Psoas muscle (tissue), 8 donors: ENCODE data around the gene MAP1S. TPM values are rescaled to one million over a fixed set of nuclear protein-coding genes. Genes with fewer than 3 reads are reported as not detected.

Experiments used
- ATAC-seq, 4 donors: fragments of 200-7000 bp; cut with Tn5 transposase; one replicate each; pipeline ENCODE4 v1.9.1; 2020; ENCODE audit warnings: moderate library complexity in 3 of 4, mild to moderate bottlenecking in 2 of 4
- DNase-seq, 2 donors: peaks; one replicate each; pipeline ENCODE4 v3.0.0-alpha.2; 2020
- H3K27ac ChIP-seq: fragments of 200-600 bp; one replicate; pipeline ENCODE4 v1.8.0; 2022
- H3K27me3 ChIP-seq, 3 donors: fragments of 200-600 bp in 1 of 3; one replicate each; pipeline versions ENCODE4 v1.6.1 to v1.8.0; 2013 to 2022; ENCODE audit warnings: low read length in 2 of 3, mild to moderate bottlenecking in 2 of 3, moderate library complexity in 1 of 3; ENCODE audit not compliant: insufficient read depth in 3 of 3
- H3K36me3 ChIP-seq, 2 donors: fragments of 200-600 bp in 1 of 2; one replicate each; pipeline versions ENCODE4 v1.6.1 to v1.8.0; 2013 to 2022; ENCODE audit warnings: low read depth in 1 of 2, mild to moderate bottlenecking in 1 of 2, moderate library complexity in 1 of 2; ENCODE audit not compliant: insufficient read depth in 1 of 2
- H3K4me1 ChIP-seq: fragments of 200-600 bp; one replicate; pipeline ENCODE4 v1.8.0; 2022
- H3K4me3 ChIP-seq: fragments of 200-600 bp; one replicate; pipeline ENCODE4 v1.8.0; 2022; ENCODE audit warnings: mild to moderate bottlenecking
- H3K9me3 ChIP-seq: fragments of 200-600 bp; one replicate; pipeline ENCODE4 v1.8.0; 2022
- WGBS, 3 donors: extraction: QIAGEN DNeasy Blood & Tissue Kit; methylation state at CpG; one replicate each; pipeline versions ENCODE4 v1.1.6 to v1.1.7; 2013; 5-methylcytosine and 5-hydroxymethylcytosine counted together
- intact Hi-C, 2 donors: fragments of 100-400 bp; cut with DNase I; formaldehyde crosslinking; loops; one replicate each; pipeline versions ENCODE4 v1.11.0 to v1.14.2; 2022
- polyA plus RNA-seq, 3 donors: library from polyadenylated mRNA; stranded (reverse); fragments of 200-250 nt; gene quantifications; one replicate each; pipeline ENCODE4 v1.2.3, GENCODE V29; 2013
- total RNA-seq, 4 donors: library from RNA; stranded (reverse); fragmentation: NEBNext Ultra II Directional in 2 of 4; extraction: Animal tissue kit (Norgen Biotek cat#: 25700) in 2 of 4; gene quantifications; one replicate each; pipeline versions ENCODE4 v1.2.1 to v1.2.4, GENCODE V29; 2021 to 2023
- TF ChIP-seq, protein P1 (sequence below): fragments of 200-600 bp; IDR thresholded peaks from one replicate; pipeline ENCODE4 v1.8.0; 2022; ENCODE audit warnings: antibody characterized with exemption
- donor health status: healthy with polysubstance abuse.
- donor health status: DM: no; HTN: no; CAD: no; lungs with moderate emphysema.
- donor health status: Bipolar disorder and iron deficiency.
- donor health status: healthy.
- donor health status: DM: yes; HTN: yes; CAD: no.
- donor health status: DM: no; HTN: no; CAD: no.
- donor health status: DM: no; HTN: no; CAD: no.
- donor health status: DM: yes; HTN: yes; CAD: no.

Gene MAP1S
- total and polyA plus RNA-seq, 7 donors = 19.1 to 60.6 (median 42.4) TPM

DNA sequence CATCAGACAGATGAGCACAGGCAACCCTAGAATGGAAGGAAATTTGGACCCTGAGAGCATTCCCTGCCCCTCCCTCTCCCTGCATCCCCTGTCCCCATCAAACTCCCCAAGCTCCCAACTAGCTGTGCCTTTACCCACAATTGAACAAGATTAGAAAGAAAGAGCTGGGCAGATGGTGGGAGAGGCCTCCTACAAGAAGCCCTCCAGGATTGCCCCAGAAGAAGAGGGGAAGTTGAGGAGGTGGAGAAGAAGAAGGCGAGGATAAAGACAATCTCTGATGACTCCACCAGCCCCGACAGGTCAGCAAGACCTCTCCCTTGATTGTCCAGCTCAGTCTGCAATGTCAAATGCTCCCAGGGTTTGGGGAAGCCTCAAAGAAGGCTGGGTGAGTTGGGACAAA lies 43.0 kb upstream of the MAP1S start:
- Histone ChIP-seq H3K4me3 (no peak overlapping the region), H3K27me3 (peaks cover 0 to 31% (median 8%) of the 10 kb centered on the region in 3 donors), H3K36me3 (no peaks in the 10 kb centered on the region), H3K9me3 (no peaks in the 10 kb centered on the region), H3K27ac (no peak overlapping the region), H3K4me1 (peaks cover 5% of the 10 kb centered on the region)
- intact Hi-C loops = no loop called here
- WGBS, 3 donors = 31 to 46% (median 35%) methylated on average over 2 of the region's 2 CpGs
- TF ChIP-seq, protein P1, sequence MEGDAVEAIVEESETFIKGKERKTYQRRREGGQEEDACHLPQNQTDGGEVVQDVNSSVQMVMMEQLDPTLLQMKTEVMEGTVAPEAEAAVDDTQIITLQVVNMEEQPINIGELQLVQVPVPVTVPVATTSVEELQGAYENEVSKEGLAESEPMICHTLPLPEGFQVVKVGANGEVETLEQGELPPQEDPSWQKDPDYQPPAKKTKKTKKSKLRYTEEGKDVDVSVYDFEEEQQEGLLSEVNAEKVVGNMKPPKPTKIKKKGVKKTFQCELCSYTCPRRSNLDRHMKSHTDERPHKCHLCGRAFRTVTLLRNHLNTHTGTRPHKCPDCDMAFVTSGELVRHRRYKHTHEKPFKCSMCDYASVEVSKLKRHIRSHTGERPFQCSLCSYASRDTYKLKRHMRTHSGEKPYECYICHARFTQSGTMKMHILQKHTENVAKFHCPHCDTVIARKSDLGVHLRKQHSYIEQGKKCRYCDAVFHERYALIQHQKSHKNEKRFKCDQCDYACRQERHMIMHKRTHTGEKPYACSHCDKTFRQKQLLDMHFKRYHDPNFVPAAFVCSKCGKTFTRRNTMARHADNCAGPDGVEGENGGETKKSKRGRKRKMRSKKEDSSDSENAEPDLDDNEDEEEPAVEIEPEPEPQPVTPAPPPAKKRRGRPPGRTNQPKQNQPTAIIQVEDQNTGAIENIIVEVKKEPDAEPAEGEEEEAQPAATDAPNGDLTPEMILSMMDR = no peak
- ATAC-seq = no peak
- DNase-seq = no peak

DNA sequence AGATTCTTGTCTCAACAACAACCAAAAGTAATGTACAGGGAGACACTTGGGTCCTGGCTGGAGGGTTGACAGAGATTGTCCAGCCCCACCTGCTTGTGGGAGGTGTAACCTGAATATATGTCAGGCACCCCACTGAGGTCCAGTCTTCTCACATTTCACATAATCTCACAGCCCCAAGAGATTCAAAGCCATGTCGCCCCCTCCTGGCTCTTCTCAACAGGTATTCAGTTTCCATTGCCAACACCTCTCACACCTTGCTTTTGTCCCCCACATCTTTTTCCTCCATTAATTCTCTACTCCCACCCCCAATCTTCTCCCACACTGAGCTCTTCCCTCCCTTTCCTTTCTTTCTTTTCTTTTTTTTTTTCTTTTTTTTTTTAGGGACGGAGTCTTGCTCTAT lies 42.3 kb upstream of the MAP1S start:
- Histone ChIP-seq H3K27me3 (peaks cover 0 to 34% (median 10%) of the 10 kb centered on the region in 3 donors), H3K27ac (no peak overlapping the region), H3K4me1 (peaks cover 5% of the 10 kb centered on the region), H3K4me3 (no peak overlapping the region), H3K9me3 (no peaks in the 10 kb centered on the region), H3K36me3 (no peaks in the 10 kb centered on the region)
- no peak for DNase-seq
- intact Hi-C loops = no loop called here
- 63 to 69% (median 69%) methylated on average over 2 of the region's 2 CpGs for WGBS, 3 donors
- no peak for ATAC-seq
- TF ChIP-seq, protein P1 = no peak

DNA sequence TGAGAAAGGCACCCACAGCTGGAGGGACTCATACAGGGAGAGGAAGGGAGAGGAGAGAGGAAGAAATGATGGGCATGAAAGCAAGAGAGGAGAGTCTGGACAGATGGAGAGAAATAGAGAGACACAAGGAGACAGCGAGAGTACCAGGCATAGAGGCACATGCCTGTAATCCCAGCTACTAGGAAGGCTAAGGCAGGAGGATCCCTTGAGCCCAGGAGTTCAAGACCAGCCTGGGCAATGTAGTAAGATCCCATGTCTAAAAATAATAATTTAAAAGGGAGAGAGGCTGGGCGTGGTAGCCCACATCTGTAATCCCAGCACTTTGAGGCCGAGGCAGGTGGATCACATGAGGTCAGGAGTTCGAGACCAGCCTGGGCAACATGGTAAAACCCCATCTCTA lies 40.4 kb upstream of the MAP1S start:
- no peaks in the 10 kb centered on the region for H3K9me3 ChIP-seq
- H3K4me1 ChIP-seq = peaks cover 5% of the 10 kb centered on the region
- no peak overlapping the region for H3K27ac ChIP-seq
- no peak for DNase-seq
- TF ChIP-seq, protein P1 = no peak
- intact Hi-C loops = no loop called here
- peaks cover 0 to 31% (median 12%) of the 10 kb centered on the region in 3 donors for H3K27me3 ChIP-seq
- H3K4me3 ChIP-seq = no peak overlapping the region
- no peaks in the 10 kb centered on the region for H3K36me3 ChIP-seq
- WGBS, 3 donors = 72 to 77% (median 73%) methylated on average over 4 of the region's 4 CpGs
- no peak for ATAC-seq

DNA sequence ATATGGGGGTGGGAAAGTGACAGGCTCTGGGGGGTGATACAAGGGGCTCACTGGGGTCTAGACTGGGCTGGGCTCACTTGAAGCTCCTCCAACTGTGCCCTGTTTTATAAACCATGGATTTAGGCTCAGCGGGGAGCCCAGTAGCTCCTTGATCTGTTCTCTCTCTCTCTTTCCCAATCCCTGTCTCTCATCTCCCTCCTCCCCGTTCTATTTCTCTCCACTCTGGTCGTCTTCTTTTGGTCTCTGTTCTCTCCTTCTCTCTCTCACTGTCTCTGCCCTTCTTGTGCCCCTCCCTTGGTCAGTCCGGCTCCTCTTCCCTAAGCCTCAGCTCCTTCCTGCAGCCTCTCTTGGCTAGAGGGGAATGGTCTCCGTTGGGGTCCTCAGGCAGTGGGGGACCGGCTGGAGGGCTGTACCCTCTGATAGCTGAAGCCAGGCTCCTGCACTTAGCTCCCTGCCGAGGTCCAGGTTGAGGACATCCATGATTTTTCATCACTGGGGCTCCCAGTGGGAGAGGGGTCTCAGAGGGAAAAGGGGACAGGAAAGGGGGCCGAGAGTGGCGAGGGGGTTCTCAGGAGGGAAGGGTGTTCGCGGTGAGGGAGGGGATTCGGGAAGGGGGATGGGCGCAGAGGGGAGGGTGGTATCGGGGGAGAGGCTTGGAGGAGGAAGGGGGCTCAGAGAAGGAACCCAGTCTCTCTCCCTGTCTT lies 39.6 kb upstream of the MAP1S start:
- Histone ChIP-seq H3K27ac (no peak overlapping the region), H3K4me3 (peak overlapping the region; percentile 53), H3K36me3 (no peaks in the 10 kb centered on the region), H3K4me1 (peaks cover 5% of the 10 kb centered on the region), H3K9me3 (no peaks in the 10 kb centered on the region), H3K27me3 (peaks cover 0 to 33% (median 12%) of the 10 kb centered on the region in 3 donors)
- intact Hi-C loops = no loop called here
- DNase-seq = no peak
- ATAC-seq = no peak
- TF ChIP-seq, protein P1 = no peak
- 8 to 13% (median 9%) methylated on average over 12 to 14 of the region's 14 CpGs for WGBS, 3 donors
